HG03060 (cell line): ENCODE results near the gene BIRC7.

Experiments
- ATAC-seq: cut with Tn5 transposase; IDR thresholded peaks from one replicate; pipeline ENCODE4 v1.9.1; 2021; ENCODE audit warnings: low read depth, moderate number of reproducible peaks; ENCODE audit not compliant: unreplicated experiment

Gene BIRC7

DNA sequence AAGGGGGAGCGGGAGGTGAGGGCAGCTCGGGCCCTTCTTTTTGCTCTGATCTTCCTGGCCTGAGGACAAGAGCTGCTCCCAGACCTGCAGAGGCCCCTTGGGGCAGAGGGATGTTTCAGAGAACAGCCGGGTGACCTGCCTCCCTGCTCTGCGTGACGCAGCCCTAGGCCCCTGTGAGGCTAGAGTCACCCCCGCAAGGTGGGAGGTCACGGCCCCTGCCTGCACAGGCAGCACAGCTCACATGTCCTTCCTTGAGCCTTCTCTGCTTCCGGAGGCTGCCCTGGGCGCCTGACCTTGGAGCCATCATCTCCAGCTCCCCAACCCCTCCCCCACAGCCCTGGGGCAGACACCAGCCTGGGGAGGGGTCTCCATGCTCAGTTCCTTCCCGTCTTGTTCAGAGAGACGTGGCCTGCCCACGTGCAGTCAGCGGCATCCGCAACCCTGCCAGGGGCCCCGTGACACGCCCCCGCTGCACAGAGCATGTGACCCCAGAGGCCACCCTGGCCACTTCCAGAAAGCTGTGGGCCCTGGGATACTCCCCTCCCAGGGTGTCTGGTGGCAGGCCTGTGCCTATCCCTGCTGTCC lies at the start of gene BIRC7:
BIRC7 (plus strand) TSS at position 507 of the 585 bp plus-strand sequence. CDS start 192 bp downstream, outside the sequence.
- no peak for ATAC-seq

GRCh38 chr20:63186084-63186483 lies 49.6 kb upstream of the BIRC7 start:
- no peak for ATAC-seq

- no peak for ATAC-seq
These were observed 49.0 kb upstream of the BIRC7 start for GRCh38 chr20:63186528-63187316.

DNA sequence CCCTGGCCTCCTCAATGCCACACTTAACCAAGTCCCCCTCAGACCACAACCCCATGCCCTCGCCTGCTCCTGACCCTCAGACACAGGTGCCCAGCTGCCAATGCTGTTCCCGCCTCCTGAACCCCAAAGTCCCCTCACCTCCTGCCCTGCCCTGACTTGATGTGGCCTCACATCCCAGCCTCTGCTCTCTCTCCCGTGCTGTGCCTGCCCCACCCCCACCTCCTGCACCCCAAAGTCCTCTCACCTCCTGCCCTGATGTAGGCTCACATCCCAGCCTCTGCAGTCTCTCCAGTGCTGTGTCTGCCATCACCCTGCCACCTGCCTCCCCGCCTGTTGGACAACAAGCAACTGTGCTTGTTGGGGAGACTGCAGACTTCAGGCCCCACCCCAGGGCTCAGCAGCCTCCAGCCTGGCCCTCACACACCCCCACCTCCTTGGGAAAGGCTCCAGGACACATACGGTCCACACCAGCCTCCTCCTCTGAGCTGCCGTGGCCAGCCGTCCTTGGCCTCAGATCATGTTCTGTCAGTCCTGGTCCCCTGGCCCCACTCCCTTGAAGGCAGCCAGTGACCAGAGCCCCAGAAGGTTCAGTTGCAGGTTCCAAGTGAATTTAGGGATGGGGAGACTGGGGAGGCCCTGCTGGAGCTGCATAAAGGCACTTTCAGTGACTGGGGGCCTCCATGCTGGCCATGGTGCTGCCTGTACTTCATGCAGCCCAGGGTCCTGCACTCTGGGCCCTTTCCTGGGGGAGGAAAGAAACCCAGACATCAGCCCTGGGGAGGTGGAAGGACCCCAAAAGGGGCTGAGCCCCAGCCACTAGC lies 48.2 kb upstream of the BIRC7 start:
- no peak for ATAC-seq

DNA sequence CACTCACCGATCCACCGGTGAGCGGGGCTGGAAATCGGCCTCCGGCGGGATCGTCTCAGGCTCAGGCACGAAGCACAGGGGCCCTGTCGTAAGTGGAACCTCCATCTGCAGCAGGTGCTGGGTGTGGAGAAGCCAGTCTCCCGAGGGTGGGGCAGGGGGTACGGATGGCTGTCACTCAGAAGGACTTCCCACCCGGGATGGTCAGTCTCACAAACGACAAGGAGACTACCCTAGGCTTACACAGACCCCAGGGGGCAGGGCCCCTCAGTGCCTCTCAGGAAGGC lies 47.6 kb upstream of the BIRC7 start:
- no peak for ATAC-seq

- ATAC-seq, result no peak
These were observed 46.9 kb upstream of the BIRC7 start for GRCh38 chr20:63188641-63189321.

- no peak for ATAC-seq
These were observed 46.4 kb upstream of the BIRC7 start for GRCh38 chr20:63189322-63189642.

DNA sequence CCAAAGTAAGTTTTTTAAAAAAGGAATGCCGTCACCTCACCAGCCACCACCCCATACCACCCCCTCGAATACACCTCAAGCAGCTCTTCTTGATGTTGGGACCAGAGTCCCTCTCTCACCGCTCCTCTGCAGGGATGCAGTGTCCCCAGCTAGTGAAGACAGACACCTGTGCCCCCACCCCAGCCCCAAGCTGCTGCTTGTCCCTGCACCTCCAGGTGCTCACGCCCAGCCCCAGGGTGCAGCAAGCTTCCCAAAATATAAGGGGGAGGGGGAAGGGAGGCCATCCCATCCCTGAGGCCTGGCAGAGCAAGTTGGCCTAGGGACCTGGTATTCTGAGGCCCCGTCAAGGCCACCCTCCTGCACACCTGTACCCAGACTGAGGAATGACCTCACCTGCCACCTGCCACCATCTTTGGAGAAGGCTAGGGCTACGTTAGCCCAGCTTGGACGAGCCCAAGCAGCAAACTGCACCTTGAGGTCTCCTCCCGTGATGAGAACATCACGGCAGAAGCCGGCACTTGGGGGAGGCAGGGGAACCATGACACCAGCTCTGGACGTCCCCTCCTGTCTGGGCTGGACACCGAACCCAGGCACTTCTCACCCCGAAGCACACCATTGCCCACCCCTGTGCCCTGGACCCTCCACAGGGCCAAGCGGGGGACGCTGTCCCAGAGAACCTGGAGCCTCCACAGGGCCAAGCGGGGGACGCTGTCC lies 45.7 kb upstream of the BIRC7 start:
- ATAC-seq, result no peak

GRCh38 chr20:63190828-63191227 lies 44.9 kb upstream of the BIRC7 start:
- no peak for ATAC-seq

- no peak for ATAC-seq
These were observed 44.3 kb upstream of the BIRC7 start for GRCh38 chr20:63191400-63191799.

DNA sequence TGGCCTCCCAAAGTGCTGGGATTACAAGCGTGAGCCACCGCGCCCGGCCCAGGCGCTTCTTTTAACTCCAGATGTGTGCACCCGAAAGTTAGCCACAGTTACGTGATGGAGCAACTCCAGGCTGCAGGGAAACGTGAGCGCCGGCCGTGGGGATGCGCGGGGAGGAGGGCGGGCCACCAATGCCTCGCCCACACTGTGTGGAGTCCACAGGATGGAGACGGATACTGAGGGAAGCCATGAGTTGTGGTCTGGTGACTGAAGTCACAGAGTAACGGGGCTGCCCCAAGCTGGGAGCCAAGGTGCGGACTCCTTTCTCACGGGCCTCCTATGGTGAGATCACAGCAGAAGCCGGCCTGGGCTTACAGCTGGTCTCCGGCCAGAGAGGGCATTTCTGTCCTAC lies 43.0 kb upstream of the BIRC7 start:
- no peak for ATAC-seq

- ATAC-seq, result no peak
These were observed 41.5 kb upstream of the BIRC7 start for GRCh38 chr20:63194007-63194796.

DNA sequence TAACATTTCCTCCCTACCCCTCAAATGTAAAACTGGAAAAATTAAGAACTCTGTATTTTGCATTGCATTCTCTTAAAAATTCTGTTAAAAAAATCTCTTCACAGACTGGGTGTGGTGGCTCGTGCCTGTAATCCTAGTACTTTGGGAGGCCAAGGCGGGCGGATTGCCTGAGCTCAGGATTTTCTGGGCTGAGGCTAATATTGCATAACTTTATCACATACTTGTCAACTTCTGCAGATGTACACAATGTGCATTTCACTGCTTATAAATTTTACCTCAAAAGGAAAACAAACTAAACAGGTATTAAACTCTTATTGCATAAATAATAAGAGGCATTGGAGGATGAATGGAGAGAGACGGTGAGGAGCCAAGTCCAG lies 40.9 kb upstream of the BIRC7 start:
- ATAC-seq, result no peak

DNA sequence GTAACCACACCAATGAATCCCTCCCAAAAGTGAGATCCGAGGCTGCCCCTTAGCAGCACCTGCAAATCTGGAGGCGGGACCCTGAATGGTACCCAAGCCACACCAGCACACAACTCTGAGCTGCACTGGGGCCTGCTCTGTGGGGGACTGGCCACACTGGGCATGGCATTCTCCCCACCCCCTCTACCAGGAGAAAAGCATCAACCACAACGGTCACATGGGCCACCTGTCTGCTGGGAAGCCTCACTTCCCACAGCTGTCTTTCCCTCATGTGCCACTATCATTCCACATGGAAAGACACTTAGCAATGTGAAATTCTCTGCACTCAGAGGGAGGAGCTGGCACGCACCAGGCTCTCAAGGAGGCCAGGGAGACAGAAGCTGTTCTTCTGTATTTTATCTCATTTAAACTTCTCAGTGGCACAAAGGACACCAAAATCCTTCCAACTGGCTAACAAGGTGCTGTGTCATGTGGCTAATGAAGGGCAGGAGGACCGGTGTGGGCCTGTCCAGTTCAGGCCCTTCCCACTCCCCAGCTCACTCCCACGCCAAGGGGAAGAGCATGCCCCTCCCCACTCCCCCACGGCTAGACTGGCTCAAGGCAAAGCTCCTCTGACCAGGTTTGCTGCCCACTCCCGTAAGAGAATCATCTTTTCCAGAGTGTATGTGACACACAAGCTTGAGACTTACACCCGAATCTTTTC lies 38.8 kb upstream of the BIRC7 start:
- ATAC-seq, result no peak

- no peak for ATAC-seq
These were observed 37.1 kb upstream of the BIRC7 start for GRCh38 chr20:63198606-63199005.

GRCh38 chr20:63202021-63202420 lies 33.7 kb upstream of the BIRC7 start:
- no peak for ATAC-seq

DNA sequence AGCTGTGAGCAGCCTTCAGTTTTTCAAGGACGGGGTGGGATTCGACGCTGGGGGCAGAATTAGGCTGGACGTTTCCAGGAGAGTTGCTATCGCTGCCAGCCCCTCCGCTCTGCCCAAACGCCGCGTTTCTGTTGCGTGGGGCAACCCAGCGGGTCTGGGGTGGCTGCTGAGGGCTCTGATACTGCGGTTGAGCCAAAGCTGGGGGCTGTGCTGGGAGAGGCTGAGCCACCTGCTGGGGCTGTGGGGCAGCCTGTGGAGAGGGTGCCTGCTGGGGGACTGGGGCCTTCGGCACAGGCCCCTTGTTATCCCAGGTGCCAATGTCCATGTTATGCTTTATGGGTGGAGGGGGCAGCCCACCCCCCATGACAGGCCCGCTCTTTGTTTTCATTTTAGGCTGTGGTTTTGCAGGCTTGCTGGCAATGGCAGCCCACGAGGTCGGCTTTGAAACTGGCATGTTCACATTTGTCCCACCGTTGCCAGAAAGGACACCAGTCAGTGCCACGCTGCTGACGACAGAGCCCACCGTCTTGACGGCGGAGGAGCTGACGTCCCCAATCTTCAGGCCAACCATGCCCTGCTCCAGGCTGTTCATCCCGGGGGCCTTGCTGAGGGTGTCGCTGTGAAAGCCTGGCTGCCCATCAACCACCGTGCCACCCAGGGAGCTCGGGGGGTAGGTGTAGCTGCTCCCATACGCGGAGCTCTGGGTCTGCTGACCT lies 32.7 kb upstream of the BIRC7 start:
- ATAC-seq, result no peak

- no peak for ATAC-seq
These were observed 31.3 kb upstream of the BIRC7 start for GRCh38 chr20:63204362-63204761.

- no peak for ATAC-seq
These were observed 29.8 kb upstream of the BIRC7 start for GRCh38 chr20:63205896-63206295.
